HepG2 (cell line): ENCODE data around the gene ESYT3. TPM values are rescaled to one million over a fixed set of nuclear protein-coding genes. Genes with fewer than 3 reads are reported as not detected.

ENCODE experiments used
- ATAD3A ChIP-seq: sonication (generic); formaldehyde crosslinking; IDR thresholded peaks from 2 replicates; pipeline ENCODE4 v1.4.0; 2020; ENCODE audit warnings: missing genetic modification reagents
- BRD4 ChIP-seq: sonication (generic); formaldehyde crosslinking; IDR thresholded peaks from 2 replicates; pipeline ENCODE4 v1.4.0; 2020; ENCODE audit warnings: missing genetic modification reagents
- CEBPB ChIP-seq: IDR thresholded peaks from 2 replicates; pipeline ENCODE4 v1.6.1; 2011; ENCODE audit warnings: low read depth, low read length, improper control_type of control experiment, borderline replicate concordance
- FIP1L1 ChIP-seq: fragments of 200-400 bp; formaldehyde crosslinking; IDR thresholded peaks from 2 replicates; pipeline ENCODE4 v1.6.1; 2018; ENCODE audit warnings: low read depth, mild to moderate bottlenecking, low read length, moderate library complexity, borderline replicate concordance; ENCODE audit not compliant: insufficient read depth
- HDAC6 ChIP-seq: fragments of 200-600 bp; sonication (generic); IDR thresholded peaks from 2 replicates; pipeline ENCODE4 v1.7.0; 2017; ENCODE audit warnings: mild to moderate bottlenecking, antibody characterized with exemption, low read length, low read depth
- KDM5A ChIP-seq: fragments of 200-600 bp; sonication (generic); IDR thresholded peaks from 2 replicates; pipeline ENCODE4 v1.7.0; 2018; ENCODE audit warnings: antibody characterized with exemption, mild to moderate bottlenecking, low read length, borderline replicate concordance
- MTA3 ChIP-seq: sonication (generic); formaldehyde crosslinking; IDR thresholded peaks from 2 replicates; pipeline ENCODE4 v1.4.0; 2020; ENCODE audit warnings: missing genetic modification reagents
- PHF5A ChIP-seq: IDR thresholded peaks from one replicate; pipeline ENCODE4 v1.6.1; 2018; ENCODE audit warnings: low read depth, missing genetic modification reagents; ENCODE audit not compliant: unreplicated experiment
- RFX1 ChIP-seq: fragments of 450-650 bp; IDR thresholded peaks from 2 replicates; pipeline ENCODE4 v1.6.1; 2017
- YY1 ChIP-seq: IDR thresholded peaks from 2 replicates; pipeline ENCODE4 v1.6.1; 2011; ENCODE audit warnings: low read length, low read depth, moderate library complexity, mild to moderate bottlenecking; ENCODE audit not compliant: insufficient read depth, insufficient replicate concordance
- ZNF10 ChIP-seq: sonication (generic); formaldehyde crosslinking; IDR thresholded peaks from 2 replicates; pipeline ENCODE4 v1.4.0; 2020; ENCODE audit warnings: mild to moderate bottlenecking, low read depth, missing genetic modification reagents, borderline replicate concordance
- ZNF18 ChIP-seq: sonication (generic); formaldehyde crosslinking; IDR thresholded peaks from 2 replicates; pipeline ENCODE4 v1.8.0; 2022; ENCODE audit warnings: mild to moderate bottlenecking, missing genetic modification reagents; ENCODE audit not compliant: insufficient replicate concordance
- ZNF256 ChIP-seq: sonication (generic); formaldehyde crosslinking; conservative IDR thresholded peaks from 2 replicates; pipeline ENCODE4 v1.4.0; 2020; ENCODE audit warnings: missing genetic modification reagents
- ZNF382 ChIP-seq: sonication (generic); formaldehyde crosslinking; IDR thresholded peaks from 2 replicates; pipeline ENCODE4 v1.5.0; 2020; ENCODE audit warnings: missing genetic modification reagents, mild to moderate bottlenecking, borderline replicate concordance
- polyA plus RNA-seq, 8 experiments: library from polyadenylated mRNA; depleted of rRNA in 3 of 8; stranded (reverse) in 7 of 8; unstranded in 1 of 8; fragments of >200 nt; fragmentation: Illumina TruSeq in 4 of 8; extraction: Trizol in 4 of 8; gene quantifications; 2 replicates each; pipeline versions ENCODE4 v1.2.1 to v1.2.3, GENCODE V29; 2011 to 2016; ENCODE audit warnings: low read depth in 4 of 8, missing spikeins in 1 of 8, mixed read lengths in 1 of 8; ENCODE audit not compliant: insufficient read depth in 1 of 8
- total RNA-seq, 5 experiments: library from RNA; depleted of rRNA; stranded (reverse); fragments of >200 nt; fragmentation: Illumina TruSeq; extraction: Trizol; gene quantifications; 2 replicates each; pipeline ENCODE4 v1.2.3, GENCODE V29; 2016; ENCODE audit warnings: low read depth in 1 of 5
- TF ChIP-seq, protein P1 (sequence below): sonication (generic); formaldehyde crosslinking; IDR thresholded peaks from 2 replicates; pipeline ENCODE4 v1.4.0; 2020; ENCODE audit warnings: mild to moderate bottlenecking, missing genetic modification reagents
- TF ChIP-seq, protein P2 (sequence below): sonication (generic); formaldehyde crosslinking; IDR thresholded peaks from 2 replicates; pipeline ENCODE4 v1.5.0; 2020; ENCODE audit warnings: mild to moderate bottlenecking, missing genetic modification reagents
- TF ChIP-seq, protein P3 (sequence below): sonication (generic); formaldehyde crosslinking; IDR thresholded peaks from 2 replicates; pipeline ENCODE4; 2020; ENCODE audit warnings: missing genetic modification reagents, mild to moderate bottlenecking, borderline replicate concordance
- TF ChIP-seq, protein P4 (sequence below): sonication (generic); formaldehyde crosslinking; IDR thresholded peaks from 2 replicates; pipeline ENCODE4 v1.5.0; 2020; ENCODE audit warnings: missing genetic modification reagents
- TF ChIP-seq, protein P5 (sequence below): sonication (generic); IDR thresholded peaks from 2 replicates; pipeline ENCODE4 v1.6.1; 2016; ENCODE audit warnings: low read depth, borderline replicate concordance

ESYT3 gene
- total and polyA plus RNA-seq, 2 of the 13 experiments (the other 11 are each of a cell fraction or from before 2014, with no cell fraction given): 1.5 to 4.1 TPM

DNA sequence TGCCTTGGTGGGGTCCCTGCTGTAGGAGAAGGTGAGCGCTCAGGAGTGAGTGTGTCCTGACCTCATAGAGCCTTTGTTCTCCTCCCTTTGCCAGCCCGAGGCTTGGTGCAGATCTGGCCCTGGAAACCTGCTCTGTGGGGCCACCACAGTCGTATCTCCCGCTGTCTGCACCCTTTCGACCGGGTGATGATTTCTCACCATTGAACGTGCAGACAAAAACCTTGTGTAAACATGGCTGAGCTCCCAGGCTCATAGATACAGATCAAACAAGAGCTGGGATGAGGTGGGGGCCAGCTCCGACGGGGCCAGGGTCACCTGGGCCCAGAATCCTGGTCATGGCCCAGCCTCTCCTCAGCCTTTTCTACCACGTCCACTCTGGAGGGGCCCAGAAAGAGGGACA, 34.6 kb upstream of the ESYT3 start (continued):
- no peak for TF ChIP-seq YY1
- TF ChIP-seq, protein P1, sequence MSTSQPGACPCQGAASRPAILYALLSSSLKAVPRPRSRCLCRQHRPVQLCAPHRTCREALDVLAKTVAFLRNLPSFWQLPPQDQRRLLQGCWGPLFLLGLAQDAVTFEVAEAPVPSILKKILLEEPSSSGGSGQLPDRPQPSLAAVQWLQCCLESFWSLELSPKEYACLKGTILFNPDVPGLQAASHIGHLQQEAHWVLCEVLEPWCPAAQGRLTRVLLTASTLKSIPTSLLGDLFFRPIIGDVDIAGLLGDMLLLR (CRISPR knock-in tag): no peak
- TF ChIP-seq BRD4 (CRISPR knock-in tag): no peak
- TF ChIP-seq ZNF10 (CRISPR knock-in tag): no peak
- TF ChIP-seq PHF5A: no peak
- no peak for TF ChIP-seq ZNF256 (CRISPR knock-in tag)
- no peak for TF ChIP-seq MTA3 (CRISPR knock-in tag)
- no peak for TF ChIP-seq HDAC6
- TF ChIP-seq CEBPB: no peak
- TF ChIP-seq FIP1L1: no peak
- no peak for TF ChIP-seq ZNF382 (CRISPR knock-in tag)
- no peak for TF ChIP-seq RFX1
- TF ChIP-seq, protein P2, sequence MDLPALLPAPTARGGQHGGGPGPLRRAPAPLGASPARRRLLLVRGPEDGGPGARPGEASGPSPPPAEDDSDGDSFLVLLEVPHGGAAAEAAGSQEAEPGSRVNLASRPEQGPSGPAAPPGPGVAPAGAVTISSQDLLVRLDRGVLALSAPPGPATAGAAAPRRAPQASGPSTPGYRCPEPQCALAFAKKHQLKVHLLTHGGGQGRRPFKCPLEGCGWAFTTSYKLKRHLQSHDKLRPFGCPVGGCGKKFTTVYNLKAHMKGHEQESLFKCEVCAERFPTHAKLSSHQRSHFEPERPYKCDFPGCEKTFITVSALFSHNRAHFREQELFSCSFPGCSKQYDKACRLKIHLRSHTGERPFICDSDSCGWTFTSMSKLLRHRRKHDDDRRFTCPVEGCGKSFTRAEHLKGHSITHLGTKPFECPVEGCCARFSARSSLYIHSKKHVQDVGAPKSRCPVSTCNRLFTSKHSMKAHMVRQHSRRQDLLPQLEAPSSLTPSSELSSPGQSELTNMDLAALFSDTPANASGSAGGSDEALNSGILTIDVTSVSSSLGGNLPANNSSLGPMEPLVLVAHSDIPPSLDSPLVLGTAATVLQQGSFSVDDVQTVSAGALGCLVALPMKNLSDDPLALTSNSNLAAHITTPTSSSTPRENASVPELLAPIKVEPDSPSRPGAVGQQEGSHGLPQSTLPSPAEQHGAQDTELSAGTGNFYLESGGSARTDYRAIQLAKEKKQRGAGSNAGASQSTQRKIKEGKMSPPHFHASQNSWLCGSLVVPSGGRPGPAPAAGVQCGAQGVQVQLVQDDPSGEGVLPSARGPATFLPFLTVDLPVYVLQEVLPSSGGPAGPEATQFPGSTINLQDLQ (CRISPR knock-in tag): no peak
- TF ChIP-seq, protein P3, sequence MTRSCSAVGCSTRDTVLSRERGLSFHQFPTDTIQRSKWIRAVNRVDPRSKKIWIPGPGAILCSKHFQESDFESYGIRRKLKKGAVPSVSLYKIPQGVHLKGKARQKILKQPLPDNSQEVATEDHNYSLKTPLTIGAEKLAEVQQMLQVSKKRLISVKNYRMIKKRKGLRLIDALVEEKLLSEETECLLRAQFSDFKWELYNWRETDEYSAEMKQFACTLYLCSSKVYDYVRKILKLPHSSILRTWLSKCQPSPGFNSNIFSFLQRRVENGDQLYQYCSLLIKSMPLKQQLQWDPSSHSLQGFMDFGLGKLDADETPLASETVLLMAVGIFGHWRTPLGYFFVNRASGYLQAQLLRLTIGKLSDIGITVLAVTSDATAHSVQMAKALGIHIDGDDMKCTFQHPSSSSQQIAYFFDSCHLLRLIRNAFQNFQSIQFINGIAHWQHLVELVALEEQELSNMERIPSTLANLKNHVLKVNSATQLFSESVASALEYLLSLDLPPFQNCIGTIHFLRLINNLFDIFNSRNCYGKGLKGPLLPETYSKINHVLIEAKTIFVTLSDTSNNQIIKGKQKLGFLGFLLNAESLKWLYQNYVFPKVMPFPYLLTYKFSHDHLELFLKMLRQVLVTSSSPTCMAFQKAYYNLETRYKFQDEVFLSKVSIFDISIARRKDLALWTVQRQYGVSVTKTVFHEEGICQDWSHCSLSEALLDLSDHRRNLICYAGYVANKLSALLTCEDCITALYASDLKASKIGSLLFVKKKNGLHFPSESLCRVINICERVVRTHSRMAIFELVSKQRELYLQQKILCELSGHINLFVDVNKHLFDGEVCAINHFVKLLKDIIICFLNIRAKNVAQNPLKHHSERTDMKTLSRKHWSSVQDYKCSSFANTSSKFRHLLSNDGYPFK (CRISPR knock-in tag): no peak
- TF ChIP-seq, protein P4, sequence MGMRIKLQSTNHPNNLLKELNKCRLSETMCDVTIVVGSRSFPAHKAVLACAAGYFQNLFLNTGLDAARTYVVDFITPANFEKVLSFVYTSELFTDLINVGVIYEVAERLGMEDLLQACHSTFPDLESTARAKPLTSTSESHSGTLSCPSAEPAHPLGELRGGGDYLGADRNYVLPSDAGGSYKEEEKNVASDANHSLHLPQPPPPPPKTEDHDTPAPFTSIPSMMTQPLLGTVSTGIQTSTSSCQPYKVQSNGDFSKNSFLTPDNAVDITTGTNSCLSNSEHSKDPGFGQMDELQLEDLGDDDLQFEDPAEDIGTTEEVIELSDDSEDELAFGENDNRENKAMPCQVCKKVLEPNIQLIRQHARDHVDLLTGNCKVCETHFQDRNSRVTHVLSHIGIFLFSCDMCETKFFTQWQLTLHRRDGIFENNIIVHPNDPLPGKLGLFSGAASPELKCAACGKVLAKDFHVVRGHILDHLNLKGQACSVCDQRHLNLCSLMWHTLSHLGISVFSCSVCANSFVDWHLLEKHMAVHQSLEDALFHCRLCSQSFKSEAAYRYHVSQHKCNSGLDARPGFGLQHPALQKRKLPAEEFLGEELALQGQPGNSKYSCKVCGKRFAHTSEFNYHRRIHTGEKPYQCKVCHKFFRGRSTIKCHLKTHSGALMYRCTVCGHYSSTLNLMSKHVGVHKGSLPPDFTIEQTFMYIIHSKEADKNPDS (CRISPR knock-in tag): no peak
- no peak for TF ChIP-seq KDM5A
- TF ChIP-seq ZNF18 (CRISPR knock-in tag): no peak
- TF ChIP-seq, protein P5, sequence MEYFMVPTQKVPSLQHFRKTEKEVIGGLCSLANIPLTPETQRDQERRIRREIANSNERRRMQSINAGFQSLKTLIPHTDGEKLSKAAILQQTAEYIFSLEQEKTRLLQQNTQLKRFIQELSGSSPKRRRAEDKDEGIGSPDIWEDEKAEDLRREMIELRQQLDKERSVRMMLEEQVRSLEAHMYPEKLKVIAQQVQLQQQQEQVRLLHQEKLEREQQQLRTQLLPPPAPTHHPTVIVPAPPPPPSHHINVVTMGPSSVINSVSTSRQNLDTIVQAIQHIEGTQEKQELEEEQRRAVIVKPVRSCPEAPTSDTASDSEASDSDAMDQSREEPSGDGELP: no peak; the same call in 1 of the 2 replicates
- no peak for TF ChIP-seq ATAD3A
